SU-DHL-6 (cell line): ENCODE data around the gene TRPM3.

Source experiments
- H2AFZ ChIP-seq: fragments of 200-600 bp; sonication (generic); 2 replicates; pipeline ENCODE4 v1.6.1; 2014; ENCODE audit warnings: low read depth, mild to moderate bottlenecking, moderate library complexity, mixed read lengths, antibody characterized with exemption, low read length; ENCODE audit not compliant: severe bottlenecking
- H3F3A ChIP-seq: fragments of 200-600 bp; shearing (Covaris generic); 2 replicates; pipeline ENCODE4 v1.6.0; 2016; ENCODE audit warnings: antibody characterized with exemption, mild to moderate bottlenecking; ENCODE audit not compliant: insufficient read depth
- H3K27ac ChIP-seq: fragments of 200-600 bp; sonication (generic); 2 replicates; pipeline ENCODE4 v1.5.1; 2016; ENCODE audit warnings: low read depth, mild to moderate bottlenecking, low read length, moderate library complexity, mixed read lengths
- H3K27me3 ChIP-seq: fragments of 200-600 bp; sonication (generic), shearing (Covaris generic); 2 replicates; pipeline ENCODE4 v1.6.0; 2014; ENCODE audit warnings: mild to moderate bottlenecking, low read length
- H3K36me3 ChIP-seq: fragments of 200-600 bp; sonication (generic); 2 replicates; pipeline ENCODE4 v1.6.1; 2014; ENCODE audit warnings: mild to moderate bottlenecking, low read length, mixed read lengths
- H3K4me2 ChIP-seq: fragments of 300-600, 200-600 bp; shearing (Covaris generic), sonication (generic); 2 replicates; pipeline ENCODE4 v1.6.0; 2014; ENCODE audit warnings: low read length, low read depth, mild to moderate bottlenecking; ENCODE audit not compliant: poor library complexity, severe bottlenecking
- H3K4me3 ChIP-seq: fragments of 200-600 bp; sonication (generic); 2 replicates; pipeline ENCODE4 v1.5.1; 2014; ENCODE audit warnings: antibody characterized with exemption, low read length, mild to moderate bottlenecking, mixed read lengths; ENCODE audit not compliant: insufficient read depth, poor library complexity, severe bottlenecking
- H3K79me2 ChIP-seq: fragments of 200-600 bp; sonication (generic); 2 replicates; pipeline ENCODE4 v1.6.1; 2014; ENCODE audit warnings: mild to moderate bottlenecking, low read length, moderate library complexity; ENCODE audit not compliant: insufficient read depth
- H3K9ac ChIP-seq: fragments of 200-600 bp; sonication (generic); 2 replicates; pipeline ENCODE4 v1.7.0; 2014; ENCODE audit warnings: mild to moderate bottlenecking, low read length
- H3K9me2 ChIP-seq: fragments of 200-600 bp; sonication (generic); replicated peaks from 2 replicates; pipeline ENCODE4 v1.6.1; 2014; ENCODE audit warnings: low read length; ENCODE audit not compliant: insufficient read depth
- H3K9me3 ChIP-seq: fragments of 200-600 bp; sonication (generic); 2 replicates; pipeline ENCODE4 v1.6.1; 2014; ENCODE audit warnings: low read length, mixed read lengths; ENCODE audit not compliant: insufficient read depth
- H4K20me1 ChIP-seq: fragments of 200-600 bp; sonication (generic); 2 replicates; pipeline ENCODE4 v1.6.1; 2014; ENCODE audit warnings: low read depth, mild to moderate bottlenecking, antibody characterized with exemption, low read length, moderate library complexity, mixed read lengths
- EZH2phosphoT487 ChIP-seq: fragments of 200-600 bp; sonication (generic), shearing (Covaris generic); conservative IDR thresholded peaks from 2 replicates; pipeline ENCODE4 v1.6.1; 2018; ENCODE audit warnings: mild to moderate bottlenecking, antibody characterized with exemption, low read length, moderate library complexity, mixed read lengths
- TF ChIP-seq, protein P1 (sequence below): fragments of 200-600 bp; sonication (generic); IDR thresholded peaks from one replicate; pipeline ENCODE4 v1.5.1; 2017; ENCODE audit warnings: antibody characterized with exemption, mild to moderate bottlenecking, low read length, moderate library complexity; ENCODE audit not compliant: insufficient read depth, poor library complexity, severe bottlenecking

TRPM3 gene

GRCh38 chr9:70948744-70949143 lies 172.7 kb downstream of the TRPM3 start:
- H3K4me2 ChIP-seq: no peak overlapping the region
- H4K20me1 ChIP-seq: no peaks in the 10 kb centered on the region
- no peaks in the 10 kb centered on the region for H3F3A ChIP-seq
- no peaks in the 10 kb centered on the region for H3K79me2 ChIP-seq
- no peaks in the 10 kb centered on the region for H3K36me3 ChIP-seq
- no peak for TF ChIP-seq EZH2phosphoT487
- TF ChIP-seq, protein P1, sequence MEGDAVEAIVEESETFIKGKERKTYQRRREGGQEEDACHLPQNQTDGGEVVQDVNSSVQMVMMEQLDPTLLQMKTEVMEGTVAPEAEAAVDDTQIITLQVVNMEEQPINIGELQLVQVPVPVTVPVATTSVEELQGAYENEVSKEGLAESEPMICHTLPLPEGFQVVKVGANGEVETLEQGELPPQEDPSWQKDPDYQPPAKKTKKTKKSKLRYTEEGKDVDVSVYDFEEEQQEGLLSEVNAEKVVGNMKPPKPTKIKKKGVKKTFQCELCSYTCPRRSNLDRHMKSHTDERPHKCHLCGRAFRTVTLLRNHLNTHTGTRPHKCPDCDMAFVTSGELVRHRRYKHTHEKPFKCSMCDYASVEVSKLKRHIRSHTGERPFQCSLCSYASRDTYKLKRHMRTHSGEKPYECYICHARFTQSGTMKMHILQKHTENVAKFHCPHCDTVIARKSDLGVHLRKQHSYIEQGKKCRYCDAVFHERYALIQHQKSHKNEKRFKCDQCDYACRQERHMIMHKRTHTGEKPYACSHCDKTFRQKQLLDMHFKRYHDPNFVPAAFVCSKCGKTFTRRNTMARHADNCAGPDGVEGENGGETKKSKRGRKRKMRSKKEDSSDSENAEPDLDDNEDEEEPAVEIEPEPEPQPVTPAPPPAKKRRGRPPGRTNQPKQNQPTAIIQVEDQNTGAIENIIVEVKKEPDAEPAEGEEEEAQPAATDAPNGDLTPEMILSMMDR: no peak
- no peaks in the 10 kb centered on the region for H3K9me2 ChIP-seq
- H3K27ac ChIP-seq: no peak overlapping the region
- H3K9me3 ChIP-seq: no peaks in the 10 kb centered on the region
- no peaks in the 10 kb centered on the region for H3K27me3 ChIP-seq
- H2AFZ ChIP-seq: no peak overlapping the region
- H3K9ac ChIP-seq: no peak overlapping the region
- H3K4me3 ChIP-seq: no peak overlapping the region

DNA sequence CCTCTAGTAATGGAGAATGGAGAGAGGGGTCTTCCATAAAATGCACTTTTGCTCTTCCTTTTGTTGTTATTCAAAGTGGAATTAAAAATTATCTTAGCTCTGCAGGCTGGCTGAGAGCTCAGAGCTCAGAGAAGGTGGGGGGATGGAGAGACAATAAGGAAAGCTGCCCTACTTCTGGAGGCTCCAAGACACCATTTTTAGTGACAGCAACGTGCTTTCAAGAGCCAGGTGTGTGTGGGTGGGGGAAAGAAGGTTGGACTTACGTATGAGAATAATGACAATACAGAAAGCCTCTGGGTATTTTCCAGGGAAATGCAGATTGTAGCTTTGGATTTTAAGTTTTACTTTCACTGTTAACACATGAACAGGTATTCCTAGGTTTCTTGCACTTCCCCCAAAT lies 173.9 kb downstream of the TRPM3 start:
- Histone ChIP-seq H4K20me1 (no peaks in the 10 kb centered on the region), H3K9me2 (no peaks in the 10 kb centered on the region), H3K9ac (no peak overlapping the region), H3K27ac (no peak overlapping the region), H3K27me3 (no peaks in the 10 kb centered on the region), H2AFZ (no peak overlapping the region), H3K36me3 (no peaks in the 10 kb centered on the region), H3F3A (no peaks in the 10 kb centered on the region), H3K4me3 (no peak overlapping the region), H3K4me2 (no peak overlapping the region), H3K9me3 (no peaks in the 10 kb centered on the region), H3K79me2 (no peaks in the 10 kb centered on the region)
- TF ChIP-seq, protein P1: no peak
- TF ChIP-seq EZH2phosphoT487: no peak

- no peak overlapping the region for H3K9ac ChIP-seq
- no peaks in the 10 kb centered on the region for H3K9me2 ChIP-seq
- H2AFZ ChIP-seq: no peak overlapping the region
- no peaks in the 10 kb centered on the region for H3K27me3 ChIP-seq
- no peaks in the 10 kb centered on the region for H3K36me3 ChIP-seq
- no peak overlapping the region for H3K4me3 ChIP-seq
- no peaks in the 10 kb centered on the region for H3K9me3 ChIP-seq
- H3K4me2 ChIP-seq: no peak overlapping the region
- no peak for TF ChIP-seq EZH2phosphoT487
- TF ChIP-seq, protein P1: no peak
- no peaks in the 10 kb centered on the region for H3K79me2 ChIP-seq
- H3F3A ChIP-seq: no peaks in the 10 kb centered on the region
- no peak overlapping the region for H3K27ac ChIP-seq
- no peaks in the 10 kb centered on the region for H4K20me1 ChIP-seq
Observed at GRCh38 chr9:70947086-70947485, 174.3 kb downstream of the TRPM3 start.
